GM12878 (cell line): ENCODE measurements around the gene DHRS12. TPM values are rescaled to one million over a fixed set of nuclear protein-coding genes. Genes with fewer than 3 reads are reported as not detected.

Experiments used
- ATAC-seq: fragments of 200-7000 bp; cut with Tn5 transposase; 3 replicates; pipeline ENCODE4 v1.9.1; 2020; ENCODE audit warnings: mild to moderate bottlenecking, moderate library complexity
- BruUV-seq: library from RNA; stranded (reverse); fragments of 400-500 nt; replicated peaks from 2 replicates; lab custom pipeline; 2021; lab: Mats Ljungman, UMichigan
- CTCF ChIA-PET: fragments of 300-600 bp; sonication (Branson Sonifier 250); formaldehyde crosslinking; extraction: SDS; loops from one replicate; lab custom pipeline; 2021; ENCODE audit warnings: inconsistent platforms; lab: Yijun Ruan, JAX
- POLR2A ChIA-PET: fragments of 350-600 bp; formaldehyde crosslinking; extraction: SDS; loops from one replicate; lab custom pipeline; 2021; ENCODE audit warnings: inconsistent platforms; lab: Charles Lee
- RAD21 ChIA-PET: fragments of 300-600 bp; sonication (Branson Sonifier 250); formaldehyde crosslinking; loops from one replicate; lab custom pipeline; 2023; ENCODE audit warnings: antibody characterized with exemption; ENCODE audit not compliant: unreplicated experiment; lab: Charles Lee
- SMC1A ChIA-PET: fragments of 300-600 bp; sonication (Branson Sonifier 250); formaldehyde crosslinking; loops from one replicate; lab custom pipeline; 2023; ENCODE audit not compliant: unreplicated experiment, uncharacterized antibody; lab: Charles Lee
- DNase-seq: peaks from one replicate; pipeline ENCODE4 v3.0.0-alpha.2; 2011; ENCODE audit warnings: low read depth, low spot score
- FAIRE-seq: peaks from 3 replicates; lab custom pipeline; 2011; peaks lifted over from hg19 to GRCh38; lab: Jason Lieb, UNC
- H2AFZ ChIP-seq: 2 replicates; pipeline ENCODE4 v1.6.0; 2011; ENCODE audit warnings: low read depth, low read length, control low read depth; ENCODE audit not compliant: control insufficient read depth
- H3K27ac ChIP-seq: 2 replicates; pipeline ENCODE4 v1.5.1; 2011; ENCODE audit warnings: control low read depth; ENCODE audit not compliant: control insufficient read depth, insufficient read depth
- H3K27me3 ChIP-seq, 2 experiments: replicated peaks in 1 of 2; 2 replicates each; pipeline versions ENCODE4 v1.6.0 to v1.6.1; 2011; ENCODE audit warnings: low read length in 1 of 2; ENCODE audit not compliant: control insufficient read depth in 2 of 2, insufficient read depth in 2 of 2
- H3K36me3 ChIP-seq, 2 experiments: 2 replicates each; pipeline ENCODE4 v1.5.1; 2011; ENCODE audit warnings: low read length in 1 of 2; ENCODE audit not compliant: control insufficient read depth in 2 of 2, insufficient read depth in 2 of 2
- H3K4me1 ChIP-seq: 2 replicates; pipeline ENCODE4 v1.6.1; 2011; ENCODE audit warnings: mild to moderate bottlenecking, low read length, moderate library complexity, mixed read lengths; ENCODE audit not compliant: control insufficient read depth, insufficient read depth
- H3K4me2 ChIP-seq: 2 replicates; pipeline ENCODE4 v1.6.0; 2011; ENCODE audit warnings: control low read depth; ENCODE audit not compliant: control insufficient read depth, insufficient read depth
- H3K4me3 ChIP-seq: fragments of 200-600 bp; sonication (generic); 2 replicates; pipeline ENCODE4 v1.5.1; 2016
- H3K79me2 ChIP-seq: 2 replicates; pipeline ENCODE4 v1.6.0; 2011; ENCODE audit warnings: low read length; ENCODE audit not compliant: control insufficient read depth, insufficient read depth
- H3K9ac ChIP-seq: 2 replicates; pipeline ENCODE4 v1.8.0; 2011; ENCODE audit warnings: low read length, control low read depth, mixed read lengths; ENCODE audit not compliant: control insufficient read depth, insufficient read depth
- H3K9me3 ChIP-seq: replicated peaks from 3 replicates; pipeline ENCODE4 v1.5.1; 2011; ENCODE audit warnings: mild to moderate bottlenecking, low read length; ENCODE audit not compliant: control insufficient read depth, insufficient read depth
- H4K20me1 ChIP-seq: 2 replicates; pipeline ENCODE4 v1.6.0; 2011; ENCODE audit not compliant: control insufficient read depth, insufficient read depth
- BCLAF1 ChIP-seq: fragments of 450-650 bp; IDR thresholded peaks from 2 replicates; pipeline ENCODE4 v1.6.1; 2017; ENCODE audit warnings: antibody characterized with exemption, mild to moderate bottlenecking, moderate library complexity
- GATAD2B ChIP-seq: fragments of 450-650 bp; conservative IDR thresholded peaks from 2 replicates; pipeline ENCODE4 v1.6.1; 2017; ENCODE audit warnings: low read depth, mild to moderate bottlenecking, moderate library complexity
- NBN ChIP-seq: fragments of 450-650 bp; IDR thresholded peaks from 2 replicates; pipeline ENCODE4 v1.6.1; 2016
- PAX5 ChIP-seq: IDR thresholded peaks from 2 replicates; pipeline ENCODE4 v1.6.1; 2011; ENCODE audit warnings: low read depth, low read length, borderline replicate concordance
- USF1 ChIP-seq: IDR thresholded peaks from 2 replicates; pipeline ENCODE4 v1.6.1; 2011; ENCODE audit warnings: borderline replicate concordance, low read depth, mild to moderate bottlenecking, moderate library complexity, mixed read lengths, low read length; ENCODE audit not compliant: insufficient read depth; ENCODE audit errors: extremely low read length
- WGBS: methylation state at CpG from one replicate; pipeline ENCODE4 v1.1.6; 2016; ENCODE audit warnings: low lambda C conversion rate; ENCODE audit not compliant: insufficient replicate concordance, insufficient coverage; ENCODE audit errors: missing lambda C conversion rate; 5-methylcytosine and 5-hydroxymethylcytosine counted together
- in situ Hi-C: fragments of 300-500 bp; cut with MboI; formaldehyde crosslinking; loops from 9 replicates; pipeline ENCODE4 v1.14.3; 2018; ENCODE audit warnings: mixed read lengths
- intact Hi-C: fragments of 100-400 bp; cut with micrococcal nuclease; formaldehyde crosslinking; loops from one replicate; pipeline ENCODE4 v1.14.2; 2022; ENCODE audit not compliant: unreplicated experiment
- polyA plus RNA-seq, 11 experiments: library from polyadenylated mRNA; depleted of rRNA in 4 of 11; unstranded in 6 of 11; stranded (reverse) in 5 of 11; fragments of >200 nt; fragmentation: Nextera tagmentation in 4 of 11; fragmentation: Illumina TruSeq in 1 of 11; extraction: Ambion mirVana in 4 of 11; extraction: Trizol in 1 of 11; gene quantifications; 1 replicate in 1 of 11; 2 replicates in 10 of 11; pipeline versions ENCODE4 v1.2.1 to v1.2.3, GENCODE V29; 2011 to 2016; ENCODE audit warnings: inconsistent platforms in 2 of 11, missing spikeins in 2 of 11, low read depth in 1 of 11
- total RNA-seq, 4 experiments: library from RNA; depleted of rRNA in 3 of 4; stranded (reverse); fragments of >200 nt in 3 of 4; fragmentation: Illumina TruSeq in 1 of 4; extraction: Trizol in 1 of 4; gene quantifications; 2 replicates each; pipeline versions ENCODE4 v1.2.1 to v1.2.3, GENCODE V29; 2013 to 2021

The DHRS12 gene
- total and polyA plus RNA-seq, 10 of the 15 experiments (the other 5 are each of a cell fraction or from before 2014, with no cell fraction given), result 2.9 to 11.3 (median 8.2) TPM

- intact Hi-C loops, result loop anchor here (2.0 to 5.0 kb wide), 2 partner anchors 210 to 508 kb away; partner anchors contain the start of gene WDFY2
Observed at GRCh38 chr13:51794964-51795363, 9.0 kb downstream of the DHRS12 start.

More at GRCh38 chr13:51794964-51795363, 9.0 kb downstream of the DHRS12 start:
- DNase-seq (no peak), ATAC-seq (peak; percentile 23)
- Histone ChIP-seq H3K9ac (no peak overlapping the region), H3K4me1 (peaks cover 27% of the 10 kb centered on the region), H3K9me3 (no peaks in the 10 kb centered on the region)
- CTCF ChIA-PET, result interaction anchor here (0.8 to 8.9 kb wide), 15 partner anchors 8 to 670 kb away, joined by 3 to 152 read pairs (median 8); no protein-coding TSS in a partner anchor
- TF ChIP-seq USF1 (peak; percentile 66), PAX5 (peak; percentile 49; the same call in 1 of the 2 replicates), BCLAF1 (no peak), NBN (no peak), GATAD2B (no peak)
- TF ChIP-seq, all 136 proteins: peak for 2
- Histone ChIP-seq H3K27me3 (no peaks in the 10 kb centered on the region), H3K4me2 (no peak overlapping the region), H2AFZ (no peak overlapping the region; the same call in 1 of the 2 replicates), H4K20me1 (no peaks in the 10 kb centered on the region), H3K36me3 (no peaks in the 10 kb centered on the region), H3K4me3 (no peak overlapping the region), H3K79me2 (no peaks in the 10 kb centered on the region), H3K27ac (no peak overlapping the region)
- BruUV-seq, result no TSS peak
- in situ Hi-C loops, result loop anchor here (5.0 kb wide), 2 partner anchors 353 to 673 kb away; no protein-coding TSS in a partner anchor
- no peak for FAIRE-seq
- RAD21 ChIA-PET, result interaction anchor here (0.8 to 10.2 kb wide), 14 partner anchors 8 to 670 kb away, joined by 3 to 104 read pairs (median 8); partner anchors contain the start of gene INTS6
- 26% methylated on average over 4 of the region's 4 CpGs for WGBS
- POLR2A ChIA-PET, result interaction anchor here (0.7 to 1.8 kb wide), 4 partner anchors 9 to 375 kb away, joined by 3 to 7 read pairs (median 4); no protein-coding TSS in a partner anchor
- SMC1A ChIA-PET, result interaction anchor here (0.7 to 7.2 kb wide), 23 partner anchors 8 to 670 kb away, joined by 3 to 71 read pairs (median 5); partner anchors contain the start of gene INTS6
